ACC112 (cell line): ENCODE data around the gene PCLO.

ENCODE experiments used
- H2AFZ ChIP-seq: fragments of 200-600 bp; sonication (generic); one replicate; pipeline ENCODE4 v1.6.0; 2017; ENCODE audit warnings: antibody characterized with exemption, low read length; ENCODE audit not compliant: unreplicated experiment
- H3K27ac ChIP-seq: fragments of 200-600 bp; sonication (generic); 2 replicates; pipeline ENCODE4 v1.5.1; 2014; ENCODE audit warnings: low read depth, mild to moderate bottlenecking, antibody characterized with exemption, low read length, moderate library complexity
- H3K27me3 ChIP-seq: fragments of 200-600 bp; sonication (generic); 2 replicates; pipeline ENCODE4 v1.6.1; 2014; ENCODE audit warnings: mild to moderate bottlenecking, antibody characterized with exemption, low read length, moderate library complexity, mixed read lengths; ENCODE audit not compliant: insufficient read depth
- H3K36me3 ChIP-seq: fragments of 200-600 bp; sonication (generic); 2 replicates; pipeline ENCODE4 v1.6.1; 2016; ENCODE audit warnings: mild to moderate bottlenecking, antibody characterized with exemption, low read length, moderate library complexity, mixed read lengths; ENCODE audit not compliant: insufficient read depth
- H3K4me1 ChIP-seq: fragments of 200-600 bp; sonication (generic); one replicate; pipeline ENCODE4 v1.6.1; 2016; ENCODE audit warnings: low read length, mixed read lengths; ENCODE audit not compliant: insufficient read depth, unreplicated experiment, control insufficient read depth
- H3K4me3 ChIP-seq: fragments of 200-600 bp; sonication (generic); 2 replicates; pipeline ENCODE4 v1.5.1; 2014; ENCODE audit warnings: mild to moderate bottlenecking, low read depth, low read length
- H3K79me2 ChIP-seq: fragments of 200-600 bp; sonication (generic); one replicate; pipeline ENCODE4 v1.6.0; 2016; ENCODE audit warnings: low read length; ENCODE audit not compliant: control insufficient read depth, unreplicated experiment, insufficient read depth

The PCLO gene

DNA sequence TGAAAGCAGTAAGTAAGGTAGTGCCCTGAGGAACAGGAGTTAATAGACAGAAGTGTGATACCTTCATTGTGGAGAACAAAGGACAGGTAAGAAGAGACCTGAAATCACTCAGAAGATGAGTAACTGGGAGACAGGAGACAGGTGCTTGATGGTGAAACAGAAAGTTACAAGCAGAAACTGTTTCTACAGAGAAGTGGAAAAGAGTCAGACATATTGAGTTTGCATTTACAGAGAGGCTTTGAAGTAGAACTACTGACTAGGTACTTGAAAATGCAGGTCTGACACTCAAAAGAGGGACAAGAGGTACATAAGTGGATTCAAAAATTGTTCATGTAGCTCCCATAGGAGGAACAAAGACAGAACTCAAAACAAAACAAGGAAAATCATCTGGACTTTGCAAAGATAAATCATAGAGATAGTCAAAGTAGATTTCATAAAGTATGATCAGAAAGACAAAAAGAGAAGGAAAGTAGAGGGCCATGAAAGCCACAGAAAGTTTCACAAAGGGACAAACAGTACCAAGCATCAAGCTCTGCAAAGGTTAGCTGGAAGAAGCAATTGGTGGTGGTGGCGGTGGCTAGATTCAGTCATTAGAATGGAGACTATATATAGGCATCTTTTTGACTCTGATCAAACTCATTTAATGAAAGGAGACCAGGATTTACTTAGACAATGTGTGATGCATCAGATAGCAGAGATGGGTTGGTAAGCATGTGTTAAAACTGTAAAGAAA is 198.4 kb downstream of the PCLO start:
- Histone ChIP-seq H2AFZ (no peak overlapping the region), H3K36me3 (no peaks in the 10 kb centered on the region), H3K4me3 (no peak overlapping the region), H3K27me3 (peaks cover 18% of the 10 kb centered on the region), H3K4me1 (no peaks in the 10 kb centered on the region), H3K27ac (no peak overlapping the region), H3K79me2 (no peaks in the 10 kb centered on the region)

GRCh38 chr7:82961240-82961639 is 201.4 kb downstream of the PCLO start:
- Histone ChIP-seq H2AFZ (no peak overlapping the region), H3K79me2 (no peaks in the 10 kb centered on the region), H3K36me3 (no peaks in the 10 kb centered on the region), H3K27me3 (peaks cover 21% of the 10 kb centered on the region), H3K4me3 (no peak overlapping the region), H3K4me1 (no peaks in the 10 kb centered on the region), H3K27ac (no peak overlapping the region)

- H3K36me3 ChIP-seq: no peaks in the 10 kb centered on the region
- H3K4me3 ChIP-seq: no peak overlapping the region
- H3K79me2 ChIP-seq: no peaks in the 10 kb centered on the region
- H3K4me1 ChIP-seq: no peaks in the 10 kb centered on the region
- no peak overlapping the region for H3K27ac ChIP-seq
- H2AFZ ChIP-seq: no peak overlapping the region
- peaks cover 33% of the 10 kb centered on the region for H3K27me3 ChIP-seq
Observed at GRCh38 chr7:82959528-82959927, 203.2 kb downstream of the PCLO start.

GRCh38 chr7:82957521-82957920 is 205.2 kb downstream of the PCLO start:
- Histone ChIP-seq H2AFZ (no peak overlapping the region), H3K36me3 (no peaks in the 10 kb centered on the region), H3K4me1 (no peaks in the 10 kb centered on the region), H3K4me3 (no peak overlapping the region), H3K79me2 (no peaks in the 10 kb centered on the region), H3K27me3 (peaks cover 45% of the 10 kb centered on the region), H3K27ac (no peak overlapping the region)

DNA sequence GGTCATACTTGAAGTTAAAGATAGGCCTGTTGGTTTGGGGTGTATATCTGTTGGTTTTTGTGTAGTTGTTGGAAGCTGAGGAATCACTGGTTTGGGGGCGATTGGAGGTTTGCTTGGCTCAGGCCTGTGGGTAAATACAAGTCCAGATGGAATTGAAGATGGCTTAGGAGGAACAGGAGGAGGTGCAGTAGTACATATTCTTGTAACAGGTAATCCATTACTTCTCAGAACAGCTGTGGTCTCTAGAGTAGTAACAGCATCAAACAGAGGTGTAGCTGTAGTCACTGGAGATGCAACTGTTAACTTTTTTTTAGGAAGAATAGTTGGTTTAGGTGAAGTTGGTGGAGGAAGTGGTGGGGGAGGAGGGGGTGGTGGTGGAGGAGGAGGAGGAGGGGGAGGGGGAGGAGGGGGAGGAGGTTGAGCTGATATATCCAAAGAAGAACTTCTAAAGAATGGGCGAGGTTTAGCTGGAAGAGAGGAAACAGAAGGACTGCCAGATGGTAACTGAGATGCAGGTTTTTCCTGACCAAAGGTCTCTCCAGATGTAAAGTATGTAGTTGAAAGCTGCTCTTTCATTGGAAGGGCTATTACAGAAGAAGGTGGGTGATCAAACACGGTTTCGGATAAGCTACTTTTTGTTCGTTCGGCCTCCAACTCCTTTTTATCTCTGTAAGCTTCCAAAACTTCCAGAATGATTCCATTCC is 209.2 kb downstream of the PCLO start:
- Histone ChIP-seq H3K79me2 (no peaks in the 10 kb centered on the region), H3K4me3 (no peak overlapping the region), H3K27ac (no peak overlapping the region), H3K27me3 (peaks cover 71% of the 10 kb centered on the region), H2AFZ (no peak overlapping the region), H3K36me3 (no peaks in the 10 kb centered on the region), H3K4me1 (no peaks in the 10 kb centered on the region)

- Histone ChIP-seq H3K36me3 (no peaks in the 10 kb centered on the region), H3K27me3 (peaks cover 58% of the 10 kb centered on the region), H2AFZ (no peak overlapping the region), H3K79me2 (no peaks in the 10 kb centered on the region), H3K4me3 (no peak overlapping the region), H3K27ac (no peak overlapping the region), H3K4me1 (no peaks in the 10 kb centered on the region)
Observed at GRCh38 chr7:82950436-82950835, 212.2 kb downstream of the PCLO start.

- Histone ChIP-seq H2AFZ (no peak overlapping the region), H3K4me1 (no peaks in the 10 kb centered on the region), H3K79me2 (no peaks in the 10 kb centered on the region), H3K36me3 (no peaks in the 10 kb centered on the region), H3K27me3 (peaks cover 15% of the 10 kb centered on the region; the same call in 1 of the 2 replicates), H3K27ac (no peak overlapping the region), H3K4me3 (no peak overlapping the region)
Observed at GRCh38 chr7:82945480-82945879, 217.2 kb downstream of the PCLO start.

- Histone ChIP-seq H3K4me3 (no peak overlapping the region), H3K27ac (no peak overlapping the region), H2AFZ (no peak overlapping the region), H3K79me2 (no peaks in the 10 kb centered on the region), H3K4me1 (no peaks in the 10 kb centered on the region), H3K36me3 (no peaks in the 10 kb centered on the region), H3K27me3 (peaks cover 11% of the 10 kb centered on the region; the same call in 1 of the 2 replicates)
Observed at GRCh38 chr7:82945056-82945455, 217.6 kb downstream of the PCLO start.

- no peaks in the 10 kb centered on the region for H3K36me3 ChIP-seq
Observed at GRCh38 chr7:82932516-82932915, 230.2 kb downstream of the PCLO start.

GRCh38 chr7:82926477-82926876 is 236.2 kb downstream of the PCLO start:
- H3K36me3 ChIP-seq: no peaks in the 10 kb centered on the region
- H3K27ac ChIP-seq: no peak overlapping the region
- no peak overlapping the region for H3K4me3 ChIP-seq

More at GRCh38 chr7:82932516-82932915, 230.2 kb downstream of the PCLO start:
- H2AFZ ChIP-seq: no peak overlapping the region
- H3K27me3 ChIP-seq: peaks cover 2% of the 10 kb centered on the region
- H3K4me3 ChIP-seq: no peak overlapping the region
- no peaks in the 10 kb centered on the region for H3K4me1 ChIP-seq
- H3K27ac ChIP-seq: no peak overlapping the region
- no peaks in the 10 kb centered on the region for H3K79me2 ChIP-seq

DNA sequence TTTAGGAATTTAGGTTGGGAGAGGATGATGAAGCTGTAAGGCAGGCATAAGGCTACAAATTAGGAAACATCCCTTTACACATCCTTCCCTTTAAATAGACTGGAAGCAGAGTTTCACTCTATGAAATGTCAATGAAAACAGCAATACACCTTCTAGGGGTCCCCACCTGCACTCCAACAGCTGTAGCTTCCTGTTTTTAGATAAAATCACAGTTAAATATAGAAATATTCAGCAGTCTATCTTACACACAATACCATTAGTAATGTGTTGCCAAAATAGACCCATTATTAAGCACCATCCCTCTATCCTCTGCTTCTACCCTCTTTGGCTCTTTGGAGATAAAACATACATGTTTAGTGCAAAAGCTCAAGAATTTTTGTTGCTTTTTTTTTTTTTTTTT is 237.4 kb downstream of the PCLO start:
- Histone ChIP-seq H3K27ac (no peak overlapping the region), H3K27me3 (peaks cover 12% of the 10 kb centered on the region), H3K4me3 (no peak overlapping the region), H3K36me3 (no peaks in the 10 kb centered on the region), H2AFZ (no peak overlapping the region), H3K4me1 (no peaks in the 10 kb centered on the region), H3K79me2 (no peaks in the 10 kb centered on the region)

More at GRCh38 chr7:82926477-82926876, 236.2 kb downstream of the PCLO start:
- Histone ChIP-seq H2AFZ (no peak overlapping the region), H3K79me2 (no peaks in the 10 kb centered on the region), H3K4me1 (no peaks in the 10 kb centered on the region), H3K27me3 (peaks cover 10% of the 10 kb centered on the region)
